Uterus (tissue), 2 donors: ENCODE results near the gene GEMIN2.

Source experiments
- POLR2A ChIP-seq, 2 donors: fragments of 450-650 bp; IDR thresholded peaks; one replicate each; pipeline ENCODE4 v1.6.1; 2016; ENCODE audit warnings: antibody characterized with exemption in 2 of 2, mild to moderate bottlenecking in 1 of 2, moderate library complexity in 1 of 2
- TF ChIP-seq, protein P1 (sequence below), 4 experiments: fragments of 200-600 bp in 2 of 4; fragments of 450-650 bp in 2 of 4; sonication (generic) in 2 of 4; IDR thresholded peaks; one replicate each; pipeline ENCODE4 v1.5.1; 2016 to 2019; ENCODE audit warnings: antibody characterized with exemption in 4 of 4, mild to moderate bottlenecking in 2 of 4, moderate library complexity in 1 of 4

DNA sequence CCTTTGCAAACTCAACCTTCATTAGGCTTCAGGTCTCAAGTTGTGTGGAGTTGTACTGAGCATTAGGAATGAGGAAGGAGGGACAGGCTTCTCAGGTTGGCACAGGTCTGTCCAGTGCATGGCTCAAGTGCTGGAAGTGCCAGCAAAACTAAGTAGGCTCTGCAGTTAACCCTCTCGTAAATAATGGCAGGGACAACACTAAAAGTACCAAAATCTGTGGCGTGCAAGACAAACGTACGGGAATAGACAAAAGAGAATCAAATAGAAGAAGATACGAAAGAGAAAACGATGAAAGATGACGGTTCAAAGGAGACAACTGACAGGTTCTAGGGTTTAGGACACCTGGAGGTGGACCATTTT is 55.4 kb downstream of the GEMIN2 start:
- TF ChIP-seq, protein P1, sequence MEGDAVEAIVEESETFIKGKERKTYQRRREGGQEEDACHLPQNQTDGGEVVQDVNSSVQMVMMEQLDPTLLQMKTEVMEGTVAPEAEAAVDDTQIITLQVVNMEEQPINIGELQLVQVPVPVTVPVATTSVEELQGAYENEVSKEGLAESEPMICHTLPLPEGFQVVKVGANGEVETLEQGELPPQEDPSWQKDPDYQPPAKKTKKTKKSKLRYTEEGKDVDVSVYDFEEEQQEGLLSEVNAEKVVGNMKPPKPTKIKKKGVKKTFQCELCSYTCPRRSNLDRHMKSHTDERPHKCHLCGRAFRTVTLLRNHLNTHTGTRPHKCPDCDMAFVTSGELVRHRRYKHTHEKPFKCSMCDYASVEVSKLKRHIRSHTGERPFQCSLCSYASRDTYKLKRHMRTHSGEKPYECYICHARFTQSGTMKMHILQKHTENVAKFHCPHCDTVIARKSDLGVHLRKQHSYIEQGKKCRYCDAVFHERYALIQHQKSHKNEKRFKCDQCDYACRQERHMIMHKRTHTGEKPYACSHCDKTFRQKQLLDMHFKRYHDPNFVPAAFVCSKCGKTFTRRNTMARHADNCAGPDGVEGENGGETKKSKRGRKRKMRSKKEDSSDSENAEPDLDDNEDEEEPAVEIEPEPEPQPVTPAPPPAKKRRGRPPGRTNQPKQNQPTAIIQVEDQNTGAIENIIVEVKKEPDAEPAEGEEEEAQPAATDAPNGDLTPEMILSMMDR (IDR thresholded peaks at IDR 0.05) = no peak
- no peak for TF ChIP-seq POLR2A (IDR thresholded peaks at IDR 0.05)
